ENCODE measurements around the gene TYR.
"Not testable (repeated sequence)": the region's sequence is repeated elsewhere in the genome, so short reads cannot be mapped to it uniquely, and the experiment has no call there.

The TYR gene

DNA sequence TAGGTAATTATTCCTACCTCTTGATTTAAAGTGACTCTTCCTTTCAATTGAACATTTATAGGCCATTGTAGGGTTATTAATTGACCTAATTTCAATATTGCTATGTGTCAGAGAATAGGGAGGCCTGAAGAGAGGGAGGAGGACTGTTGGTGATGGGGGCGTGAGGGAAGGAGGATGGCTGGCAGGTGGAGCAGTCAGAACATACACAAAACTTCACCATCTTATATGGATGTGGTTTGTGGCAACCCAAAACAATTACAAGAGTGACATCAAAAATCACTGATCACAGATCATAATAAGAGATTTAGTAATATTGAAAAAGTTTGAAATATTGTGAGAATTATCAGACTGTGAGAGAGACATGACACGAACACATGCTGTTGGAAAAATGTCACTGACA, 95.5 kb downstream of the TYR start:
- not testable (repeated sequence) for DNase-seq

DNA sequence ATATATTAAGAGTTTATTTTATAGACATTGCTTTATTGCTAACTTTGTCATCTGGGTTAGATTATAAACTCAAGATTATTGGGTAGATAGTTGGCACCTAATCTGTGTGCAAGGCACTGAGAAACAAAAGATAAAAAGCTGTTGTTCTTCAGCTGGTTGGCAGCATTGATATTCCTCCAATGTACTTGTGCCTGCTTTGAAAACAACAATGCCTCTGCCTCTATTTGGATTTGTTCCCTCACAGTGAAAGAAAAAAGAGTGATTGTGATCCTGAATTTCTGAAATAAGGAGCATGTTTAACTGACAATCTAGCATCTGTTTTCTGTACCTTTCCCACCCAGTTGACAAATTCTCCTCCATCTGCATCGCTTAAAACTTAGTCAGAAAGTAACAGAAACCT, 98.3 kb downstream of the TYR start:
- no peak for DNase-seq

GRCh38 chr11:89279176-89279575, 101.5 kb downstream of the TYR start:
- no peak for DNase-seq

- DNase-seq: not testable (repeated sequence)
Observed at GRCh38 chr11:89281032-89281677, 103.5 kb downstream of the TYR start.

DNA sequence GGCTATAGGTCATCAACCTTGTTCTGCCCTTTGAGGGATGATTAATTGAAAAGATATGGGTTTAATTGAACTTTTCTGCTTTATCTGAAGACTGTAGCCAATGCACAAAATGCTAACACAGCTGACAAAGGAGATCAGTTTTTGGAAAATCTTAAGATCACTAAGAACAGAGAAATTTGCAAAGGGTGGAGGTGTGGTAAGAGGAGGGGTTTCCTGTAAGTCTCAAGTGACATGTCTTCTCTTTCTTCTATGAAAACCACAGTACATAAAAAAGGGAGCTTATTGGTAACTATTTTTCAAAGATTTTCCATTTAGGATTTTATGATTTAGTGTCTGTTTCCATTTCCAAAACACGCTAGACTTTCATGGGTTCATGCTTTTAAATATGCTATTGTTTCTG, 108.9 kb downstream of the TYR start:
- peak in 1 of 6 experiments; percentile 26 for DNase-seq

- not testable (repeated sequence) for DNase-seq
Observed at GRCh38 chr11:89288004-89288403, 110.3 kb downstream of the TYR start.

DNA sequence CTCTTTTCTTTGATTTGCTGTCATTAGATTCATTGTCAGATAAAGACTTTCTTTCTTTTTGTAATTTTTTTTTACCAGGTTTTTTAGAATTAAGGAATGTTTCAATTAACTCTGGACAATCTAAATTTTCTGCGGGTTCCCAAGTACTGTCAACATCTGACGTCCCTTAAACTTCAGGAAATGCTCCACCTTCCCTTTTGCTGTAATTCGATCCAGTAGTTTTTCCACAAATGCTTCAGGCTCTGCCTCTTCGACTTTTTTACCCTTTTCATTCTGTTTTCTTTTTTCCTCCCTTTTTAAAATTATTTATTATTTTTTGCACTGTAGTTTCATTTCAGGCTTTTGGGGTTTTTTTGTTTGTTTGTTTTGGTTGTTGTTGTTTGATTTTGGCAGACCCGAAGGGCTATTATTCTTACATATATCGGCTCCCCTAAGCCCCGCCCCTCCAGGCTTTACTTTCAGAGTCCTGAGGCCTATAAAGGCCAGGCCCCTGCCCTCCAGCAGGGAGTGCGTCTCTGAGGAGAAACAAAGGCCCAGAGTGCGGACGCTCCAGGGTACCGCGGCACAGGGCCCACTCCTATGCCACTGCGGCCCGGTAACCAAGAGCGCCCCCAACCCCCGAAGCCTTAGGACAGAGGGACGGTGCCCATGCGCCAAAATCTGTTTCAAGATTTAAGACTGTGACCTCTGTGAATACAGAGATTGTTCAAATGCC, 116.4 kb downstream of the TYR start:
- DNase-seq: no peak

DNA sequence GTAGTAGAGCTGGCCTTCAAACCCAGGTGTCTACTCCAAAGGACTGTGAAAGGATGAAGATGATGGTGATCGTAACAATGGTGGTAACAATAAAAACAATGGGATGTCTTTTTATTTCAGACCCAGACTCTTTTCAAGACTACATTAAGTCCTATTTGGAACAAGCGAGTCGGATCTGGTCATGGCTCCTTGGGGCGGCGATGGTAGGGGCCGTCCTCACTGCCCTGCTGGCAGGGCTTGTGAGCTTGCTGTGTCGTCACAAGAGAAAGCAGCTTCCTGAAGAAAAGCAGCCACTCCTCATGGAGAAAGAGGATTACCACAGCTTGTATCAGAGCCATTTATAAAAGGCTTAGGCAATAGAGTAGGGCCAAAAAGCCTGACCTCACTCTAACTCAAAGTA, 117.3 kb downstream of the TYR start:
- DNase-seq: not testable (repeated sequence)

GRCh38 chr11:89303029-89303428, 125.4 kb downstream of the TYR start:
- DNase-seq: not testable (repeated sequence)

GRCh38 chr11:89308272-89308671, 130.6 kb downstream of the TYR start:
- not testable (repeated sequence) for DNase-seq

DNA sequence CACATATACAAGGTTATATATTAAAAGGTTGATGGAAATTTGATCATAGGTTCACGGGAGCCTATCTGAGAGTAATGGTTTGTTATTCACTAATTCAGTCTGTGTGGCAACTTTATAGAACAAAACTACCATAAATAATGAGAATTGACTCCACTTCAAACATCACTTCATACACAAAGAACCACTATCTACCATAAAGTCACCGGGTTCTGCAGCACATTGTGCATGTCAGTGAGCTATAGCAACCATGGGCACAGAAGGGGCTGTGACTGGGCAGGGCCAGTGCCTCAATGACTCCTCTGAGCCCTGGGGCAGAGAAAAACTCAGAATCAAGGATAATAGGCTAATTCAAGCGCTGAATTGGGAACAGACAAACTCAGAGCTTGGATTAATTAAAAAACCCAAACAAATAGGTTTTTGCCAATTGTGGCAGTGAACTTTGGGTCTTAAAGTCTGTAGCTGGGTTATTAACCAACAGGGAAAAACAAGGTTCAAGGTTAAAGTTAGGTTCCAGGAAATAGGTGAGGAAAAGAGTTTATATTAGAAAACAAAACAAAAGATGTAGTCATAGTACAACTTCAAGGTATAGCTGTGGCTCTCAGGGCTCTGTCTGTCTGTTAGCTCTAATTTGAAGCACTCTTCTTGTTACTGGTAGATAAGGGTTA, 131.8 kb downstream of the TYR start:
- not testable (repeated sequence) for DNase-seq

- not testable (repeated sequence) for DNase-seq
Observed at GRCh38 chr11:89310607-89311006, 132.9 kb downstream of the TYR start.

- DNase-seq: no peak
Observed at GRCh38 chr11:89321401-89321800, 143.7 kb downstream of the TYR start.

GRCh38 chr11:89327885-89328284, 150.2 kb downstream of the TYR start:
- DNase-seq: no peak

DNA sequence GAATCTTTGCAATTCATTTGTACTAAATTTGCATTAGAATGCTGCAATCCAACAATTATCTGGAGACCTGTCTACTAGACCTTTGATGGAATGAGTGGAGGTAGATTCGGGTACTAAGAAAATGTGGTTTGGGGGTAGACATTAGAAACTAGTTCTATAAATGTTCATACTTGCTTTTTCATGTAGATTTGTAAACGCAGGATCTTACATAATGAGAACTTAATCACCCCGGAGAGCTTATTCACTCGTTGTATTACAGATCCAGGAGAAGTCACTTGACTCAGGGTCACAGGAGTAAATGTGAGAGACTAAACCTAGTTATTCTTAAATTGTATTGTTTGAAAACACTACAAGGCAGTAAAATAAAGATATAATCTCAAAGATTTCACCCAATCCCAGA, 154.3 kb downstream of the TYR start:
- not testable (repeated sequence) for DNase-seq

GRCh38 chr11:89333704-89334103, 156.0 kb downstream of the TYR start:
- not testable (repeated sequence) for DNase-seq

DNA sequence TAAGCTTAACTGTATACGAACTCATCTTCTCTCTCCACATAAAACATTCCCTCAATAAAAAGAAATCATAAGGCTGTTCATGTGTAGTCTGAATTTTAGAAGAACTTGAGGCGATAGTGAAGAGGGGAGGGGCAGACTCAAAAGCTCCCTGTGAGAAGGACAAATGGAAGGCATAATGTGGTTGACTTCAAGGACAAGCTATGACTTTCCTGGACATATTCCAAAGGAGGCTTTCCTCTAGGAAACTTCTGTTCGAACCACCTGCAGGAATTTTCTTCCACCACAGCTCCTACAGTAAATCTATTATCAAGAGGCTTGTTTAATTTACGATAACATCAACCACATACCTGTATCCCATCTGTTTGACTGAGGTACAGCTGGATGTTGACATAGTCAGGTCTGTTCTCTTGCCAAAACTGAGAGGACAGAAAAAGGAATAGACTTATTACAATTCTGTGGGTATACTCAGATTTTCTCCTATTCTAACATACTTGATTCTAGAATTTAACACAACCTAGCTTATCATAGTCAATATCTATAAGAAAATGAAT, 159.5 kb downstream of the TYR start:
- DNase-seq: not testable (repeated sequence)

- DNase-seq: not testable (repeated sequence)
Observed at GRCh38 chr11:89338073-89338472, 160.4 kb downstream of the TYR start.

GRCh38 chr11:89340450-89340849, 162.8 kb downstream of the TYR start:
- not testable (repeated sequence) for DNase-seq

- DNase-seq: not testable (repeated sequence)
Observed at GRCh38 chr11:89342880-89343572, 165.4 kb downstream of the TYR start.

Measured in stimulated activated naive CD4-positive, alpha-beta T cell (primary cell).